HepG2 (cell line): ENCODE measurements around the gene CPLANE2. TPM values are rescaled to one million over a fixed set of nuclear protein-coding genes. Genes with fewer than 3 reads are reported as not detected.

Experiments
- ADNP ChIP-seq: sonication (generic); formaldehyde crosslinking; IDR thresholded peaks from 2 replicates; pipeline ENCODE4 v1.4.0; 2020; ENCODE audit warnings: missing genetic modification reagents
- CHD2 ChIP-seq: IDR thresholded peaks from 2 replicates; pipeline ENCODE4 v1.6.1; 2011; ENCODE audit warnings: low read depth, low read length, improper control_type of control experiment
- ESRRA ChIP-seq: sonication (generic); formaldehyde crosslinking; IDR thresholded peaks from 2 replicates; pipeline ENCODE4 v1.5.1; 2020; ENCODE audit warnings: mild to moderate bottlenecking, low read depth, missing genetic modification reagents
- FOXJ3 ChIP-seq: sonication (generic); formaldehyde crosslinking; IDR thresholded peaks from 2 replicates; pipeline ENCODE4 v1.4.0; 2020; ENCODE audit warnings: missing genetic modification reagents, mild to moderate bottlenecking, borderline replicate concordance
- SCMH1 ChIP-seq: sonication (generic); formaldehyde crosslinking; IDR thresholded peaks from 2 replicates; pipeline ENCODE4 v1.9.0; 2021; ENCODE audit warnings: missing genetic modification reagents, mild to moderate bottlenecking, borderline replicate concordance
- THAP11 ChIP-seq: IDR thresholded peaks from 2 replicates; pipeline ENCODE4 v1.6.1; 2016; ENCODE audit warnings: missing biosample characterization, missing genetic modification reagents
- YEATS2 ChIP-seq: sonication (generic); formaldehyde crosslinking; IDR thresholded peaks from 2 replicates; pipeline ENCODE4 v1.4.0; 2020; ENCODE audit warnings: missing genetic modification reagents, borderline replicate concordance
- ZFP62 ChIP-seq: sonication (generic); formaldehyde crosslinking; IDR thresholded peaks from 2 replicates; pipeline ENCODE4 v1.4.0; 2020; ENCODE audit warnings: missing genetic modification reagents
- ZNF160 ChIP-seq: sonication (generic); formaldehyde crosslinking; IDR thresholded peaks from 2 replicates; pipeline ENCODE4 v1.8.0; 2022; ENCODE audit warnings: mild to moderate bottlenecking, inconsistent platforms, missing genetic modification reagents
- ZNF30 ChIP-seq: sonication (generic); formaldehyde crosslinking; IDR thresholded peaks from 2 replicates; pipeline ENCODE4 v1.5.0; 2020; ENCODE audit warnings: mild to moderate bottlenecking, missing genetic modification reagents
- ZNF441 ChIP-seq: sonication (generic); formaldehyde crosslinking; IDR thresholded peaks from 2 replicates; pipeline ENCODE4 v1.7.0; 2021; ENCODE audit warnings: missing genetic modification reagents, borderline replicate concordance
- ZNF496 ChIP-seq: sonication (generic); formaldehyde crosslinking; IDR thresholded peaks from 2 replicates; pipeline ENCODE4 v1.8.1; 2023; ENCODE audit warnings: mild to moderate bottlenecking, moderate library complexity, missing genetic modification reagents; ENCODE audit not compliant: insufficient replicate concordance
- ZNF83 ChIP-seq: sonication (generic); formaldehyde crosslinking; IDR thresholded peaks from 2 replicates; pipeline ENCODE4 v1.4.0; 2020; ENCODE audit warnings: missing genetic modification reagents, mild to moderate bottlenecking, borderline replicate concordance
- polyA plus RNA-seq, 8 experiments: library from polyadenylated mRNA; depleted of rRNA in 3 of 8; stranded (reverse) in 7 of 8; unstranded in 1 of 8; fragments of >200 nt; fragmentation: Illumina TruSeq in 4 of 8; extraction: Trizol in 4 of 8; gene quantifications; 2 replicates each; pipeline versions ENCODE4 v1.2.1 to v1.2.3, GENCODE V29; 2011 to 2016; ENCODE audit warnings: low read depth in 4 of 8, missing spikeins in 1 of 8, mixed read lengths in 1 of 8; ENCODE audit not compliant: insufficient read depth in 1 of 8
- total RNA-seq, 5 experiments: library from RNA; depleted of rRNA; stranded (reverse); fragments of >200 nt; fragmentation: Illumina TruSeq; extraction: Trizol; gene quantifications; 2 replicates each; pipeline ENCODE4 v1.2.3, GENCODE V29; 2016; ENCODE audit warnings: low read depth in 1 of 5
- TF ChIP-seq, protein P1 (sequence below): sonication (generic); formaldehyde crosslinking; IDR thresholded peaks from 2 replicates; pipeline ENCODE4 v1.4.0; 2020; ENCODE audit warnings: mild to moderate bottlenecking, missing genetic modification reagents
- TF ChIP-seq, protein P2 (sequence below): IDR thresholded peaks from 2 replicates; pipeline ENCODE4 v1.4.0; 2020; ENCODE audit warnings: mild to moderate bottlenecking, missing genetic modification reagents
- TF ChIP-seq, protein P3 (sequence below): sonication (generic); formaldehyde crosslinking; IDR thresholded peaks from 2 replicates; pipeline ENCODE4 v1.4.0; 2020; ENCODE audit warnings: missing genetic modification reagents
- TF ChIP-seq, protein P4 (sequence below): sonication (generic); formaldehyde crosslinking; IDR thresholded peaks from 2 replicates; pipeline ENCODE4 v1.5.0; 2020; ENCODE audit warnings: mild to moderate bottlenecking, missing genetic modification reagents

CPLANE2 gene
- total and polyA plus RNA-seq, 2 of the 13 experiments (the other 11 are each of a cell fraction or from before 2014, with no cell fraction given) = 0.29 to 1.6 TPM

DNA sequence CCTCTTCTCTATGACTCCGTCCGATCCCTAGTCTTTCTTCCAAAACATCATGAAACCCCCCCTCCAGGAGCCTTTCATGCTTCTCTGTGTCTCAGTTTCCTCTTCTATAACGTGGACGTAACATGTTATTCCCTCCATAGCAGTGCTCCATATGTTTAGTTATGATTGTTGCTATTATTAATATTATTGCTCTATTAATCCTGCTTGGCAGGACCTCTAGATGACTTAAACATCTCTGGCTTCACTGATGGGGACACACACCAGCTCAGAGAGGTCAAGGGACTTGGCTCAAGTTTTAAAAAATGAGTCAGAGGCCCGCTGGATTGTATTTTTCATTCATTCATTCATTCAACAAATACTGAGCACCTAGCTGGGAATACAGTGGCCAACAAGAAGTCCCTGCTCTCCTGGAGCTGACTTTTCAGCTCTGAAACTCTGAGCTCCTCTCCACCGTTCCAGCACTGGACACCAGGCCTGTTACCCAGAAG, 404 bp upstream of the CPLANE2 start (continued):
- TF ChIP-seq, protein P1, sequence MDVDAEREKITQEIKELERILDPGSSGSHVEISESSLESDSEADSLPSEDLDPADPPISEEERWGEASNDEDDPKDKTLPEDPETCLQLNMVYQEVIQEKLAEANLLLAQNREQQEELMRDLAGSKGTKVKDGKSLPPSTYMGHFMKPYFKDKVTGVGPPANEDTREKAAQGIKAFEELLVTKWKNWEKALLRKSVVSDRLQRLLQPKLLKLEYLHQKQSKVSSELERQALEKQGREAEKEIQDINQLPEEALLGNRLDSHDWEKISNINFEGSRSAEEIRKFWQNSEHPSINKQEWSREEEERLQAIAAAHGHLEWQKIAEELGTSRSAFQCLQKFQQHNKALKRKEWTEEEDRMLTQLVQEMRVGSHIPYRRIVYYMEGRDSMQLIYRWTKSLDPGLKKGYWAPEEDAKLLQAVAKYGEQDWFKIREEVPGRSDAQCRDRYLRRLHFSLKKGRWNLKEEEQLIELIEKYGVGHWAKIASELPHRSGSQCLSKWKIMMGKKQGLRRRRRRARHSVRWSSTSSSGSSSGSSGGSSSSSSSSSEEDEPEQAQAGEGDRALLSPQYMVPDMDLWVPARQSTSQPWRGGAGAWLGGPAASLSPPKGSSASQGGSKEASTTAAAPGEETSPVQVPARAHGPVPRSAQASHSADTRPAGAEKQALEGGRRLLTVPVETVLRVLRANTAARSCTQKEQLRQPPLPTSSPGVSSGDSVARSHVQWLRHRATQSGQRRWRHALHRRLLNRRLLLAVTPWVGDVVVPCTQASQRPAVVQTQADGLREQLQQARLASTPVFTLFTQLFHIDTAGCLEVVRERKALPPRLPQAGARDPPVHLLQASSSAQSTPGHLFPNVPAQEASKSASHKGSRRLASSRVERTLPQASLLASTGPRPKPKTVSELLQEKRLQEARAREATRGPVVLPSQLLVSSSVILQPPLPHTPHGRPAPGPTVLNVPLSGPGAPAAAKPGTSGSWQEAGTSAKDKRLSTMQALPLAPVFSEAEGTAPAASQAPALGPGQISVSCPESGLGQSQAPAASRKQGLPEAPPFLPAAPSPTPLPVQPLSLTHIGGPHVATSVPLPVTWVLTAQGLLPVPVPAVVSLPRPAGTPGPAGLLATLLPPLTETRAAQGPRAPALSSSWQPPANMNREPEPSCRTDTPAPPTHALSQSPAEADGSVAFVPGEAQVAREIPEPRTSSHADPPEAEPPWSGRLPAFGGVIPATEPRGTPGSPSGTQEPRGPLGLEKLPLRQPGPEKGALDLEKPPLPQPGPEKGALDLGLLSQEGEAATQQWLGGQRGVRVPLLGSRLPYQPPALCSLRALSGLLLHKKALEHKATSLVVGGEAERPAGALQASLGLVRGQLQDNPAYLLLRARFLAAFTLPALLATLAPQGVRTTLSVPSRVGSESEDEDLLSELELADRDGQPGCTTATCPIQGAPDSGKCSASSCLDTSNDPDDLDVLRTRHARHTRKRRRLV (CRISPR knock-in tag) = no peak
- TF ChIP-seq YEATS2 (CRISPR knock-in tag) (no peak), ESRRA (CRISPR knock-in tag) (no peak), SCMH1 (no peak), ZFP62 (CRISPR knock-in tag) (no peak), ZNF30 (CRISPR knock-in tag) (no peak), ZNF83 (CRISPR knock-in tag) (no peak), ADNP (no peak), CHD2 (no peak), THAP11 (CRISPR knock-in tag) (no peak), FOXJ3 (CRISPR knock-in tag) (no peak), ZNF441 (CRISPR knock-in tag) (0 out of 2 replicates have a peak, but pooled peaks have one; percentile 7), ZNF496 (CRISPR knock-in tag) (no peak), ZNF160 (CRISPR knock-in tag) (no peak)
- TF ChIP-seq, protein P2, sequence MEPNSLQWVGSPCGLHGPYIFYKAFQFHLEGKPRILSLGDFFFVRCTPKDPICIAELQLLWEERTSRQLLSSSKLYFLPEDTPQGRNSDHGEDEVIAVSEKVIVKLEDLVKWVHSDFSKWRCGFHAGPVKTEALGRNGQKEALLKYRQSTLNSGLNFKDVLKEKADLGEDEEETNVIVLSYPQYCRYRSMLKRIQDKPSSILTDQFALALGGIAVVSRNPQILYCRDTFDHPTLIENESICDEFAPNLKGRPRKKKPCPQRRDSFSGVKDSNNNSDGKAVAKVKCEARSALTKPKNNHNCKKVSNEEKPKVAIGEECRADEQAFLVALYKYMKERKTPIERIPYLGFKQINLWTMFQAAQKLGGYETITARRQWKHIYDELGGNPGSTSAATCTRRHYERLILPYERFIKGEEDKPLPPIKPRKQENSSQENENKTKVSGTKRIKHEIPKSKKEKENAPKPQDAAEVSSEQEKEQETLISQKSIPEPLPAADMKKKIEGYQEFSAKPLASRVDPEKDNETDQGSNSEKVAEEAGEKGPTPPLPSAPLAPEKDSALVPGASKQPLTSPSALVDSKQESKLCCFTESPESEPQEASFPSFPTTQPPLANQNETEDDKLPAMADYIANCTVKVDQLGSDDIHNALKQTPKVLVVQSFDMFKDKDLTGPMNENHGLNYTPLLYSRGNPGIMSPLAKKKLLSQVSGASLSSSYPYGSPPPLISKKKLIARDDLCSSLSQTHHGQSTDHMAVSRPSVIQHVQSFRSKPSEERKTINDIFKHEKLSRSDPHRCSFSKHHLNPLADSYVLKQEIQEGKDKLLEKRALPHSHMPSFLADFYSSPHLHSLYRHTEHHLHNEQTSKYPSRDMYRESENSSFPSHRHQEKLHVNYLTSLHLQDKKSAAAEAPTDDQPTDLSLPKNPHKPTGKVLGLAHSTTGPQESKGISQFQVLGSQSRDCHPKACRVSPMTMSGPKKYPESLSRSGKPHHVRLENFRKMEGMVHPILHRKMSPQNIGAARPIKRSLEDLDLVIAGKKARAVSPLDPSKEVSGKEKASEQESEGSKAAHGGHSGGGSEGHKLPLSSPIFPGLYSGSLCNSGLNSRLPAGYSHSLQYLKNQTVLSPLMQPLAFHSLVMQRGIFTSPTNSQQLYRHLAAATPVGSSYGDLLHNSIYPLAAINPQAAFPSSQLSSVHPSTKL = 0 out of 2 replicates have a peak, but pooled peaks have one; percentile 3
- TF ChIP-seq, protein P3, sequence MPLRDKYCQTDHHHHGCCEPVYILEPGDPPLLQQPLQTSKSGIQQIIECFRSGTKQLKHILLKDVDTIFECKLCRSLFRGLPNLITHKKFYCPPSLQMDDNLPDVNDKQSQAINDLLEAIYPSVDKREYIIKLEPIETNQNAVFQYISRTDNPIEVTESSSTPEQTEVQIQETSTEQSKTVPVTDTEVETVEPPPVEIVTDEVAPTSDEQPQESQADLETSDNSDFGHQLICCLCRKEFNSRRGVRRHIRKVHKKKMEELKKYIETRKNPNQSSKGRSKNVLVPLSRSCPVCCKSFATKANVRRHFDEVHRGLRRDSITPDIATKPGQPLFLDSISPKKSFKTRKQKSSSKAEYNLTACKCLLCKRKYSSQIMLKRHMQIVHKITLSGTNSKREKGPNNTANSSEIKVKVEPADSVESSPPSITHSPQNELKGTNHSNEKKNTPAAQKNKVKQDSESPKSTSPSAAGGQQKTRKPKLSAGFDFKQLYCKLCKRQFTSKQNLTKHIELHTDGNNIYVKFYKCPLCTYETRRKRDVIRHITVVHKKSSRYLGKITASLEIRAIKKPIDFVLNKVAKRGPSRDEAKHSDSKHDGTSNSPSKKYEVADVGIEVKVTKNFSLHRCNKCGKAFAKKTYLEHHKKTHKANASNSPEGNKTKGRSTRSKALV = 0 out of 2 replicates have a peak, but pooled peaks have one; percentile 9
- TF ChIP-seq, protein P4, sequence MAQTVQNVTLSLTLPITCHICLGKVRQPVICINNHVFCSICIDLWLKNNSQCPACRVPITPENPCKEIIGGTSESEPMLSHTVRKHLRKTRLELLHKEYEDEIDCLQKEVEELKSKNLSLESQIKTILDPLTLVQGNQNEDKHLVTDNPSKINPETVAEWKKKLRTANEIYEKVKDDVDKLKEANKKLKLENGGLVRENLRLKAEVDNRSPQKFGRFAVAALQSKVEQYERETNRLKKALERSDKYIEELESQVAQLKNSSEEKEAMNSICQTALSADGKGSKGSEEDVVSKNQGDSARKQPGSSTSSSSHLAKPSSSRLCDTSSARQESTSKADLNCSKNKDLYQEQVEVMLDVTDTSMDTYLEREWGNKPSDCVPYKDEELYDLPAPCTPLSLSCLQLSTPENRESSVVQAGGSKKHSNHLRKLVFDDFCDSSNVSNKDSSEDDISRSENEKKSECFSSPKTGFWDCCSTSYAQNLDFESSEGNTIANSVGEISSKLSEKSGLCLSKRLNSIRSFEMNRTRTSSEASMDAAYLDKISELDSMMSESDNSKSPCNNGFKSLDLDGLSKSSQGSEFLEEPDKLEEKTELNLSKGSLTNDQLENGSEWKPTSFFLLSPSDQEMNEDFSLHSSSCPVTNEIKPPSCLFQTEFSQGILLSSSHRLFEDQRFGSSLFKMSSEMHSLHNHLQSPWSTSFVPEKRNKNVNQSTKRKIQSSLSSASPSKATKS (CRISPR knock-in tag) = no peak
